Fibroblast of pulmonary artery (primary cell): ENCODE measurements around the gene TTC27.
A peak's percentile ranks its signal among the peaks of the same experiment; 100 is the strongest.
"Not testable (repeated sequence)": the region's sequence is repeated elsewhere in the genome, so short reads cannot be mapped to it uniquely, and the experiment has no call there.

ENCODE experiments used
- DNase-seq: peaks from one replicate; pipeline ENCODE4 v3.0.0-alpha.2; 2010; ENCODE audit warnings: low read depth
- H3K4me3 ChIP-seq: replicated peaks from 2 replicates; pipeline ENCODE4 v1.5.1; 2011; ENCODE audit warnings: low read depth, mild to moderate bottlenecking, control low read depth, low read length, moderate library complexity
- CTCF ChIP-seq: IDR thresholded peaks from 2 replicates; pipeline ENCODE4 v1.5.1; 2011; ENCODE audit warnings: mild to moderate bottlenecking, control low read depth, low read length, inconsistent platforms; ENCODE audit errors: missing control alignments

The TTC27 gene

DNA sequence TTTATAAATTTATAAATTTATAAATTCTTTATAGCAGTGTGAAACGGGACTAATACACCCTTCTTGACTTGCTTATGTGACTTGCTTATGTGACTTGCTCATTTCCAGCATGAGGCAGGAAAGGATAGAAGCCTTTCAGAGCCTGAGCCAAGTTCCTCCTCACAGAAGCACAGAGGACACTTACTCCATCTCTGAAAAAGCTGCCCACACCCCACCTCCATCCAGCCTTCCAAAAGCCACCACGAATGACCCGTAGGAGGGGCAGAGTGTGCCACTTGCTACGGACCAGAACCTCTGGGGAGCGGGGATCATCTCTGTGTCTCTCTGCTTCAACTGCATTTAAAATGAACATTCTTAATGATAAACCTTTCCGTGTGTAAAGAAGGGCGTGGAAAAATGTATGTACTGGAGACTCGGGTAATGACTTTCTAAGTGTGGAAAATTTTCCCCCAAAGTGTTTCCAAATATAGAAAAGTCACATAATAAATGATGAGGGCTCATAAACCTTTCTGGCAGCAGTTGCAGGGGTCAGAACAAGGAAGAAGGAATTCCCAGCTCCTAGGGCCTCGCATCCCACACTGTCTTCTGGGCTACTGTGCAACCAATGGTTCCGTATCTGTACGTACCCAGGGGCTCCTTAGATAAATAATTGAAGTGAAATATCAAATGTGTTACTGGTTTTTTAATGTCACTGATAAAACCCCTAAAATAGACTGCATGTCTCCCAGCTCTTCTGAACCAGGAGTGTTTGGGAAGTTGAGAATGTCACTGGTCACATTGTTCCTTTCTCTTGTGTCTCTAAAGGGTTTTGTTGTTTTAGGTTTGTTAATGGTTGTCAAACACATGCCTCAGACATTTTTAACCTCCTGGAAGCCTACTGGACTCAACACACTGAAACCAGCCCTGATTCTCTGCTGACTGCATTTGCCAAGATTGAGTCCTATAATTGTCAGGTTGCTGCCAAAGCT lies 214.4 kb downstream of the TTC27 start:
- no peak for TF ChIP-seq CTCF

GRCh38 chr2:32843699-32844098 lies 215.8 kb downstream of the TTC27 start:
- no peak for TF ChIP-seq CTCF
- H3K4me3 ChIP-seq = no peak overlapping the region
- DNase-seq = no peak

More for the DNA sequence above, 214.4 kb downstream of the TTC27 start:
- no peak for DNase-seq
- H3K4me3 ChIP-seq = no peak overlapping the region

DNA sequence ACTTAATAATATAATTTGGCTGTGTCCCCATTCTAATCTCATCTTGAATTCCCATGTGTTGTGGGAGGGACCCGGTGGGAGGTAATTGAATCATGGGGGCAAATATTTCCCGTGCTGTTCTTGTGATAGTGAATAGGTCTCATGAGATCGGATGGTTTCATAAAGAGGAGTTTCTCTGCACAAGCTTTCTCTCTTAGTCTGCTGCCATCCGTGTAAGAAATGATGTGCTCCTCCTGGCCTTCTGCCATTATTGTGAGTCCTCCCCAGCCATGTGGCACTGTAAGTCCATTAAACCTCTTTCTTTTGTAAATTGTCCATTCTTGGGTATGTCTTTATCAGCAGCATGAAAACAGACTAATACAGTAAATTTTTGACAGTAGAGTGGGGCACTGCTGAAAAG lies 216.4 kb downstream of the TTC27 start:
- H3K4me3 ChIP-seq = no peak overlapping the region
- no peak for TF ChIP-seq CTCF

DNA sequence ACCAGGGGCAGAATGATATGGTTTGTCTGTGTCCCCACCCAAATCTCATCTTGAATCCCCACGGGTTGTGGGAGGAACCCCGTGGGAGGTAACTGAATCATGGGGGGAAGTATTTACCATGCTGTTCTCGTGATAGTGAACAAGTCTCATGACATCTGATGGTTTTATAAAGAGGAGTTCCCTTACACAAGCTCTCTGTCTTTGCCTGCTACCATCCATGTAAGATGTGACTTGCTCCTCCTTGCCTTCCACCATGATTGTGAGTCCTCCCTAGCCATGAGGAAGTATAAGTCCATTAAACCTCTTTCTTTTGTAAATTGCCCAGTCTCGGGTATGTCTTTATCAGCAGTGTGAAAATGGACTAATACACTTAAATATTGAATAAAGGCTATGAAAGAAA lies 218.4 kb downstream of the TTC27 start:
- H3K4me3 ChIP-seq, DNase-seq: not testable (repeated sequence)

More for the DNA sequence above, 216.4 kb downstream of the TTC27 start:
- DNase-seq = peak; percentile 58

DNA sequence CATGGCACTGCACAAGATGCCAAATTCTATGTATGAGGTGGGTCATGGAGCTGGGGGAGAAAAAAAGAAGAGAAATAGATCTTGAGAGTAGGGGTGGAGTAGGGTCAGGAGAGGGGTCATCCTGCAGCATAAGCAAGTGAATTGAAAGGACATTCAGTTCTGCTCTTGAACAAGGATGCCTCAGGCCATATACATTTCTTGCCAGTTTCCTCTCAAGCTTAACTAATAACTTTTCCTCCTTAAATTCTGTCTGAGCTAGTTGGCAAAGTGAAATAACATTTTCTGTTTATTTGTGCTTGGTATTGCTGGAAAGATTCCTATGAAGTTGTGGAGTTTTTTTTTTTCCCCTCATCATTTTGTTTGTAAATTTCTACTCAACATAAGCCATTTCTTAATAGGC lies 219.9 kb downstream of the TTC27 start:
- no peak overlapping the region for H3K4me3 ChIP-seq
- no peak for DNase-seq
- no peak for TF ChIP-seq CTCF

- TF ChIP-seq CTCF = no peak
- no peak overlapping the region for H3K4me3 ChIP-seq
- DNase-seq = no peak
Measured at GRCh38 chr2:32849456-32850194, 221.8 kb downstream of the TTC27 start.

GRCh38 chr2:32851777-32852439 lies 224.1 kb downstream of the TTC27 start:
- no peak overlapping the region for H3K4me3 ChIP-seq
- DNase-seq = no peak
- TF ChIP-seq CTCF = no peak
